ENCODE results near the gene A4GALT. TPM values are rescaled to one million over a fixed set of nuclear protein-coding genes. Genes with fewer than 3 reads are reported as not detected.
"Not testable (repeated sequence)": the region's sequence is repeated elsewhere in the genome, so short reads cannot be mapped to it uniquely, and the experiment has no call there.

Gene A4GALT
- total RNA-seq, 1 experiment from 2014 or later = 3.4 TPM

GRCh38 chr22:42752230-42752746 is 31.6 kb upstream of the A4GALT start:
- H3K27ac Mint-ChIP-seq = peak overlapping the region in 1 of 3 experiments; percentile 50; a peak in 1 of 7 replicates
- no peaks in the 10 kb centered on the region for H3K79me1 ChIP-seq (ENCODE audit: insufficient read depth, low read depth, low read length, poor library complexity, severe bottlenecking)
- H2AK5ac ChIP-seq (ENCODE audit: insufficient read length, low read length) = no peak overlapping the region
- H3K14ac ChIP-seq (ENCODE audit: insufficient read depth, low read length) = no peak overlapping the region
- TF ChIP-seq CTCF (conservative IDR thresholded peaks at IDR 0.05) = no peak
- no peak overlapping the region for H3K23ac ChIP-seq (ENCODE audit: insufficient read length, low read depth, low read length)
- H3K4me1 Mint-ChIP-seq = peaks cover 6 to 17% of the 10 kb centered on the region in 2 experiments
- no peak overlapping the region for H4K5ac ChIP-seq (ENCODE audit: insufficient read length, low read depth, low read length)
- H2BK12ac ChIP-seq (ENCODE audit: insufficient read length, low read depth, low read length) = no peak overlapping the region
- H3K4me3 Mint-ChIP-seq = no peak overlapping the region
- H3K56ac ChIP-seq (ENCODE audit: insufficient read length, low read depth, low read length) = no peak overlapping the region
- no peak overlapping the region for H2BK120ac ChIP-seq (ENCODE audit: low read depth, low read length, poor library complexity, severe bottlenecking)
- no peak overlapping the region for H2BK5ac ChIP-seq (ENCODE audit: insufficient read length, low read length)
- H3K23me2 ChIP-seq (ENCODE audit: insufficient read length, low read depth, low read length, poor library complexity, severe bottlenecking) = peaks cover 2% of the 10 kb centered on the region
- no peak overlapping the region for H3K27ac ChIP-seq (ENCODE audit: insufficient read length, low read depth, low read length)
- H3K9me3 ChIP-seq (ENCODE audit: control insufficient read depth, low read depth, low read length) = no peaks in the 10 kb centered on the region
- no peaks in the 10 kb centered on the region for H3K79me2 ChIP-seq (ENCODE audit: insufficient read depth, low read length)
- H3K4me1 ChIP-seq (ENCODE audit: insufficient read depth, low read length) = no peaks in the 10 kb centered on the region; the same call in 1 of the 2 replicates
- no peak for DNase-seq
- H3T11ph ChIP-seq (ENCODE audit: low read length) = no peak overlapping the region
- no peak overlapping the region for H3K18ac ChIP-seq (ENCODE audit: insufficient read length, low read depth, low read length)
- H3K27me3 Mint-ChIP-seq (ENCODE audit: low read depth) = peaks cover 2% of the 10 kb centered on the region
- no peaks in the 10 kb centered on the region for H3K36me3 Mint-ChIP-seq (ENCODE audit: insufficient read depth in 1 of 3, low read depth in 3 of 3)
- no peak overlapping the region for H4K91ac ChIP-seq (ENCODE audit: insufficient read length, low read depth, low read length)
- H3K9ac ChIP-seq (ENCODE audit: extremely low read depth, insufficient read length, low read length) = no peak overlapping the region
- no peak overlapping the region for H3K4ac ChIP-seq (ENCODE audit: low read depth, low read length)
- H3K27me3 ChIP-seq (ENCODE audit: insufficient read depth, low read length) = no peaks in the 10 kb centered on the region
- no peak overlapping the region for H3K4me2 ChIP-seq (ENCODE audit: insufficient read depth, insufficient read length, low read length)
- H3K9me3 Mint-ChIP-seq = peaks cover 6 to 9% of the 10 kb centered on the region in 2 experiments; a peak in 2 of 5 replicates
- no CpG with 5 or more reads among the region's 12 CpGs for WGBS (ENCODE audit: extremely low coverage, insufficient read length, low lambda C conversion rate)
- no peaks in the 10 kb centered on the region for H4K20me1 ChIP-seq (ENCODE audit: control insufficient read depth, insufficient read depth, insufficient read length)
- H2BK20ac ChIP-seq (ENCODE audit: low read depth, low read length, poor library complexity, severe bottlenecking) = no peak overlapping the region
- H2BK15ac ChIP-seq (ENCODE audit: low read depth, low read length) = no peak overlapping the region
- H4K8ac ChIP-seq (replicated peaks; ENCODE audit: insufficient read length, low read depth, low read length) = no peak overlapping the region
- H2AFZ ChIP-seq (ENCODE audit: low read length) = no peak overlapping the region

GRCh38 chr22:42750421-42750820 is 29.8 kb upstream of the A4GALT start:
- H2BK5ac ChIP-seq (ENCODE audit: insufficient read length, low read length); H3K4me3 Mint-ChIP-seq; H3T11ph ChIP-seq (ENCODE audit: low read length); H2BK15ac ChIP-seq (ENCODE audit: low read depth, low read length); H3K4me2 ChIP-seq (ENCODE audit: insufficient read depth, insufficient read length, low read length); H3K79me2 ChIP-seq (ENCODE audit: insufficient read depth, low read length); H3K36me3 Mint-ChIP-seq (ENCODE audit: insufficient read depth in 1 of 3, low read depth in 3 of 3); H2BK120ac ChIP-seq (ENCODE audit: low read depth, low read length, poor library complexity, severe bottlenecking); H2BK20ac ChIP-seq (ENCODE audit: low read depth, low read length, poor library complexity, severe bottlenecking); H2BK12ac ChIP-seq (ENCODE audit: insufficient read length, low read depth, low read length); H3K9ac ChIP-seq (ENCODE audit: extremely low read depth, insufficient read length, low read length); H3K27ac Mint-ChIP-seq; H3K14ac ChIP-seq (ENCODE audit: insufficient read depth, low read length); H3K23me2 ChIP-seq (ENCODE audit: insufficient read length, low read depth, low read length, poor library complexity, severe bottlenecking); H4K5ac ChIP-seq (ENCODE audit: insufficient read length, low read depth, low read length); H3K27me3 ChIP-seq (ENCODE audit: insufficient read depth, low read length); H2AFZ ChIP-seq (ENCODE audit: low read length); H3K27ac ChIP-seq (ENCODE audit: insufficient read length, low read depth, low read length); H2AK5ac ChIP-seq (ENCODE audit: insufficient read length, low read length); DNase-seq; H3K23ac ChIP-seq (ENCODE audit: insufficient read length, low read depth, low read length); H3K27me3 Mint-ChIP-seq (ENCODE audit: low read depth); H3K56ac ChIP-seq (ENCODE audit: insufficient read length, low read depth, low read length); H3K18ac ChIP-seq (ENCODE audit: insufficient read length, low read depth, low read length); H4K91ac ChIP-seq (ENCODE audit: insufficient read length, low read depth, low read length); H4K8ac ChIP-seq (replicated peaks; ENCODE audit: insufficient read length, low read depth, low read length); H3K9me3 ChIP-seq (ENCODE audit: control insufficient read depth, low read depth, low read length); H4K20me1 ChIP-seq (ENCODE audit: control insufficient read depth, insufficient read depth, insufficient read length); H3K79me1 ChIP-seq (ENCODE audit: insufficient read depth, low read depth, low read length, poor library complexity, severe bottlenecking); H3K4ac ChIP-seq (ENCODE audit: low read depth, low read length); H3K9me3 Mint-ChIP-seq; H3K4me1 ChIP-seq (ENCODE audit: insufficient read depth, low read length): not testable (repeated sequence)
- peaks cover 6 to 12% of the 10 kb centered on the region in 2 experiments for H3K4me1 Mint-ChIP-seq
- no CpG with 5 or more reads among the region's 28 CpGs for WGBS (ENCODE audit: extremely low coverage, insufficient read length, low lambda C conversion rate)
